Measurements from ENCODE around the gene CATSPERD.
"Not testable (repeated sequence)": the region's sequence is repeated elsewhere in the genome, so short reads cannot be mapped to it uniquely, and the experiment has no call there.

CATSPERD gene

GRCh38 chr19:5694956-5695648 is 25.3 kb upstream of the CATSPERD start:
- no peaks in the 10 kb centered on the region for H3K27me3 ChIP-seq (ENCODE audit: control insufficient read depth in 1 of 2, insufficient read depth in 2 of 2, low read length in 2 of 2)
- no peak overlapping the region for H3K4me3 ChIP-seq (ENCODE audit: low read depth in 1 of 2, low read length in 2 of 2)
- no peak overlapping the region for H3K9ac ChIP-seq (ENCODE audit: low read length)
- no peak overlapping the region for H3K27ac ChIP-seq (ENCODE audit: low read depth, low read length)
- H3K9me3 ChIP-seq (ENCODE audit: low read length) = no peaks in the 10 kb centered on the region
- H3K36me3 ChIP-seq (ENCODE audit: insufficient read depth, low read length) = peaks cover 65% of the 10 kb centered on the region
- H3K4me1 ChIP-seq (ENCODE audit: insufficient read depth, low read length) = peaks cover 11% of the 10 kb centered on the region

- no peak overlapping the region for H3K4me3 ChIP-seq (ENCODE audit: low read depth in 1 of 2, low read length in 2 of 2)
- H3K9ac ChIP-seq (ENCODE audit: low read length) = no peak overlapping the region
- H3K27me3 ChIP-seq (ENCODE audit: control insufficient read depth in 1 of 2, insufficient read depth in 2 of 2, low read length in 2 of 2) = no peaks in the 10 kb centered on the region
- peaks cover 11% of the 10 kb centered on the region for H3K4me1 ChIP-seq (ENCODE audit: insufficient read depth, low read length)
- peaks cover 71% of the 10 kb centered on the region for H3K36me3 ChIP-seq (ENCODE audit: insufficient read depth, low read length)
- no peak overlapping the region for H3K27ac ChIP-seq (ENCODE audit: low read depth, low read length)
- H3K9me3 ChIP-seq (ENCODE audit: low read length) = no peaks in the 10 kb centered on the region
These were observed 24.7 kb upstream of the CATSPERD start for GRCh38 chr19:5695649-5696195.

GRCh38 chr19:5696196-5697021 is 24.0 kb upstream of the CATSPERD start:
- Histone ChIP-seq H3K36me3 (ENCODE audit: insufficient read depth, low read length) (peaks cover 74% of the 10 kb centered on the region), H3K9ac (ENCODE audit: low read length) (no peak overlapping the region)

GRCh38 chr19:5697022-5697889 is 23.2 kb upstream of the CATSPERD start:
- H3K9ac ChIP-seq (ENCODE audit: low read length) = no peak overlapping the region
- peaks cover 1% of the 10 kb centered on the region for H3K4me1 ChIP-seq (ENCODE audit: insufficient read depth, low read length)
- H3K4me3 ChIP-seq (ENCODE audit: low read depth in 1 of 2, low read length in 2 of 2) = no peak overlapping the region
- H3K36me3 ChIP-seq (ENCODE audit: insufficient read depth, low read length) = peaks cover 68% of the 10 kb centered on the region
- no peak overlapping the region for H3K27ac ChIP-seq (ENCODE audit: low read depth, low read length)
- H3K27me3 ChIP-seq (ENCODE audit: control insufficient read depth in 1 of 2, insufficient read depth in 2 of 2, low read length in 2 of 2) = no peaks in the 10 kb centered on the region
- H3K9me3 ChIP-seq (ENCODE audit: low read length) = no peaks in the 10 kb centered on the region

More at GRCh38 chr19:5696196-5697021, 24.0 kb upstream of the CATSPERD start:
- no peaks in the 10 kb centered on the region for H3K9me3 ChIP-seq (ENCODE audit: low read length)
- H3K4me1 ChIP-seq (ENCODE audit: insufficient read depth, low read length) = peaks cover 7% of the 10 kb centered on the region
- H3K4me3 ChIP-seq (ENCODE audit: low read depth in 1 of 2, low read length in 2 of 2) = no peak overlapping the region
- no peak overlapping the region for H3K27ac ChIP-seq (ENCODE audit: low read depth, low read length)
- H3K27me3 ChIP-seq (ENCODE audit: control insufficient read depth in 1 of 2, insufficient read depth in 2 of 2, low read length in 2 of 2) = no peaks in the 10 kb centered on the region

GRCh38 chr19:5697890-5698634 is 22.4 kb upstream of the CATSPERD start:
- no peaks in the 10 kb centered on the region for H3K4me1 ChIP-seq (ENCODE audit: insufficient read depth, low read length)
- no peak overlapping the region for H3K4me3 ChIP-seq (ENCODE audit: low read depth in 1 of 2, low read length in 2 of 2)
- H3K27me3 ChIP-seq (ENCODE audit: control insufficient read depth in 1 of 2, insufficient read depth in 2 of 2, low read length in 2 of 2) = no peaks in the 10 kb centered on the region
- H3K9me3 ChIP-seq (ENCODE audit: low read length) = no peaks in the 10 kb centered on the region
- no peak overlapping the region for H3K9ac ChIP-seq (ENCODE audit: low read length)
- H3K27ac ChIP-seq (ENCODE audit: low read depth, low read length) = no peak overlapping the region
- peaks cover 60% of the 10 kb centered on the region for H3K36me3 ChIP-seq (ENCODE audit: insufficient read depth, low read length)

- Histone ChIP-seq H3K9me3 (ENCODE audit: low read length) (no peaks in the 10 kb centered on the region), H3K27me3 (ENCODE audit: control insufficient read depth in 1 of 2, insufficient read depth in 2 of 2, low read length in 2 of 2) (no peaks in the 10 kb centered on the region), H3K9ac (ENCODE audit: low read length) (no peak overlapping the region), H3K4me3 (ENCODE audit: low read depth in 1 of 2, low read length in 2 of 2) (no peak overlapping the region), H3K4me1 (ENCODE audit: insufficient read depth, low read length) (no peaks in the 10 kb centered on the region), H3K36me3 (ENCODE audit: insufficient read depth, low read length) (peaks cover 60% of the 10 kb centered on the region), H3K27ac (ENCODE audit: low read depth, low read length) (no peak overlapping the region)
These were observed 21.6 kb upstream of the CATSPERD start for GRCh38 chr19:5698635-5699422.

- H3K27ac ChIP-seq (ENCODE audit: low read depth, low read length) = no peak overlapping the region
- no peaks in the 10 kb centered on the region for H3K4me1 ChIP-seq (ENCODE audit: insufficient read depth, low read length)
- H3K9me3 ChIP-seq (ENCODE audit: low read length) = no peaks in the 10 kb centered on the region
- peaks cover 47% of the 10 kb centered on the region for H3K36me3 ChIP-seq (ENCODE audit: insufficient read depth, low read length)
- no peaks in the 10 kb centered on the region for H3K27me3 ChIP-seq (ENCODE audit: control insufficient read depth in 1 of 2, insufficient read depth in 2 of 2, low read length in 2 of 2)
- H3K9ac ChIP-seq (ENCODE audit: low read length) = no peak overlapping the region
- H3K4me3 ChIP-seq (ENCODE audit: low read depth in 1 of 2, low read length in 2 of 2) = no peak overlapping the region
These were observed 19.9 kb upstream of the CATSPERD start for GRCh38 chr19:5700455-5701092.

GRCh38 chr19:5702053-5702410 is 18.4 kb upstream of the CATSPERD start:
- H3K36me3 ChIP-seq (ENCODE audit: insufficient read depth, low read length) = peaks cover 34% of the 10 kb centered on the region
- H3K27me3 ChIP-seq (ENCODE audit: control insufficient read depth in 1 of 2, insufficient read depth in 2 of 2, low read length in 2 of 2); H3K27ac ChIP-seq (ENCODE audit: low read depth, low read length); H3K9ac ChIP-seq (ENCODE audit: low read length); H3K4me3 ChIP-seq (ENCODE audit: low read depth in 1 of 2, low read length in 2 of 2); H3K4me1 ChIP-seq (ENCODE audit: insufficient read depth, low read length); H3K9me3 ChIP-seq (ENCODE audit: low read length): not testable (repeated sequence)

GRCh38 chr19:5703819-5704818 is 16.3 kb upstream of the CATSPERD start:
- H3K4me3 ChIP-seq (ENCODE audit: low read depth in 1 of 2, low read length in 2 of 2) = no peak overlapping the region

More at GRCh38 chr19:5703819-5704818, 16.3 kb upstream of the CATSPERD start:
- Histone ChIP-seq H3K9ac (ENCODE audit: low read length) (no peak overlapping the region), H3K36me3 (ENCODE audit: insufficient read depth, low read length) (peaks cover 22% of the 10 kb centered on the region), H3K27me3 (ENCODE audit: control insufficient read depth in 1 of 2, insufficient read depth in 2 of 2, low read length in 2 of 2) (no peaks in the 10 kb centered on the region), H3K4me1 (ENCODE audit: insufficient read depth, low read length) (no peaks in the 10 kb centered on the region), H3K27ac (ENCODE audit: low read depth, low read length) (no peak overlapping the region), H3K9me3 (ENCODE audit: low read length) (no peaks in the 10 kb centered on the region)
